Dermis microvascular lymphatic vessel endothelial cell (primary cell): ENCODE results near the gene CTPS2. TPM values are rescaled to one million over a fixed set of nuclear protein-coding genes. Genes with fewer than 3 reads are reported as not detected.

Experiments used
- DNase-seq, 2 donors: peaks; one replicate each; pipeline versions ENCODE4 v3.0.0 to v3.0.0-alpha.2; 2010; ENCODE audit warnings: low read depth in 2 of 2
- total RNA-seq: library from RNA; depleted of rRNA; stranded (reverse); fragments of >200 nt; gene quantifications from 2 replicates; pipeline ENCODE4 v1.2.1, GENCODE V29; 2014

Gene CTPS2
- total RNA-seq, 1 donor from 2014 or later: 13.0 TPM

GRCh38 chrX:16559206-16559619 is 153.3 kb downstream of the CTPS2 start:
- DNase-seq: no peak

- no peak for DNase-seq
Measured at GRCh38 chrX:16558489-16558888, 154.0 kb downstream of the CTPS2 start.

GRCh38 chrX:16552546-16552945 is 159.9 kb downstream of the CTPS2 start:
- no peak for DNase-seq

GRCh38 chrX:16547644-16548043 is 164.8 kb downstream of the CTPS2 start:
- no peak for DNase-seq

- DNase-seq: no peak
Measured at GRCh38 chrX:16544969-16545368, 167.5 kb downstream of the CTPS2 start.

Other genes starting within 250 kb of the CTPS2 start
- gene S100G, start 62.5 kb downstream of the CTPS2 start, total RNA-seq: not detected in 2 replicates
- 22.4 and 30.4 TPM in 2 replicates for gene SYAP1, start 6.9 kb upstream of the CTPS2 start, total RNA-seq
- gene TXLNG, start 73.8 kb upstream of the CTPS2 start, total RNA-seq: 4.9 and 5.3 TPM in 2 replicates
- 113 and 162 TPM in 2 replicates for gene RBBP7, start 157.7 kb upstream of the CTPS2 start, total RNA-seq
- 4.2 and 6.1 TPM in 2 replicates for gene REPS2, start 234.0 kb upstream of the CTPS2 start, total RNA-seq